GM21786 (cell line): ENCODE measurements around the gene STAM2.
A peak's percentile ranks its signal among the peaks of the same experiment; 100 is the strongest.

Source experiments
- ATAC-seq: cut with Tn5 transposase; IDR thresholded peaks from one replicate; pipeline ENCODE4 v1.9.1; 2021; ENCODE audit not compliant: unreplicated experiment

Gene STAM2

DNA sequence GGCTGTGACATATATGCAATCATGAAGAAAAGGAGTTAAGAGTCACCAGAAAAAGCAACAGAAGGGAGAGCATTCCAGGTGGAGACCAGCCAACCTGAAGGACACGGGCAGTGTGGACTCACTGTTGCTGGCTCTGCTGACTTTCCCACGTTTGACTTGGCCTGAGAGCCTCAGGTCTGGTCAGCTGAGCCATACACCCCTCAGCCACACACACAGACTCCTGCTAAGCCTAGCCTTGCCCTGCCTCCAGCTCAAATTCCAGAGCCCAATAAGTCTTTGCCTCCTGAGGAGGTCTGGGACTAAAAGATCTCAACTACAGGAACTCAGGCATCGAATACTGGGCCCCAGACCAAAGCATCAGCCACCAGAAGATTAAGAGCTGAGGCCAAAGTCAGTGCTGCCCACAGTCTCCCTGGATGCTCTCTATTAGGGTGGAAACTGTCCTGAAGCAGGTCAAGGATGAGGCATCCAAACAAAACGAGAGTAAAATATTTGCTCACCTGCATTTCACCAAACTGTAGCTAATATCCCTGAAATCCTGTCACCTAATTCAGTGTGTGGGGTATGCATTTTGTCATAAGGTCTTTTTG, 100.0 kb downstream of the STAM2 start:
- no peak for ATAC-seq

DNA sequence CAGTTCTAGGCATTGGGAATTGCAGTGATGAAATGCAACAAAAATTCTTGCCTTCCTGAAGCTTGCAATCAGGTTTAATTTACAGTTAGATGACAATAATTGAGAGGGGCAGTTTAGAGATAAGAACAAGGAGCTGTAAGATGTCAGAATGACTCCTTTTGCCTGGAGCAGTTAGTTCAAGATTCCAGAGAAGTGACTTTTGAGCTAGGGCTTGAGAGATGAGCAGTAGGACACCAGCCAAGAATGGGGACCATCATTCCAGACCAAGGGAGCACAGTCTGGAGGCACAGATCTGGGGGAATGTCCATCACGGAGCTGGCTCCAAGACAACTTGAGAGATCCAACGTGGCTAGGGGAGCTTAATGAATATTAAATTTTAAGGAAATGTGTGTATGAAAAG, 103.6 kb downstream of the STAM2 start:
- no peak for ATAC-seq

DNA sequence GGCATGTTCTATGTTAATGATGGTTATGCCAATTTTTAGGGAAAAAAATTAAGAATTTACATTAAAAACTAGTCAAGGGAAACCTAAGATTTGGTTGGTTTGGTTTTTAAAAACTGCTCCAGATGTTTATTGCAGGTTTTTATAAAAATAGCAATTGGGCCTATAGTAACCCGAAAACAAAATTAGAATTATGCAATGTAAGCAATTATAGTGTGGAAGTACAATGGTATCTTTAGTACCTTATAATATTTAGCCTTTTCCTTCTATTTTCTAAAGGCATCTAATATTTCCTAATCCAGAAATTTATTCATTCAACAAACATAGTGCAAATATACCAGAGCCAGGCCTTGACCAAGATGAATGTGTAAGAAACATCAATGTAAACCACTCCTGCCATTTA, 104.0 kb downstream of the STAM2 start:
- no peak for ATAC-seq

DNA sequence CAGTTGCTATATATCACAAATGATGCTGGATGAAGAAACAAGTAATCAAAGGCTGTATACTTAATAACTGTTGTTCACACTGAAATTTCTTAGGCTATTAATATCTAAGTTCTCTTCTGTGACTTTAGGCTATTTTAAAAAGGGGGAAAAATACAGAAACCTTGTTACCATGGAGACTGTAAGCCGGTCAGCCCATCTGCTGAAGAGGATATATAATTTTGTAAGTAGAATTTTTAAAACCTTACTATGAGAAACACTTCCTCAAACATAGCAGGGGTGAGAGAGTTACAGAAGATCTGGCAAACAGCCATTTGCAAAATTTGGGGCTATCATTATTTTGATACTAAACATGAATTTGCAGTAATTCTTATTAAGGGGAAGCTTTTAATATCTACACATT, 104.5 kb downstream of the STAM2 start:
- peak; percentile 63 for ATAC-seq

DNA sequence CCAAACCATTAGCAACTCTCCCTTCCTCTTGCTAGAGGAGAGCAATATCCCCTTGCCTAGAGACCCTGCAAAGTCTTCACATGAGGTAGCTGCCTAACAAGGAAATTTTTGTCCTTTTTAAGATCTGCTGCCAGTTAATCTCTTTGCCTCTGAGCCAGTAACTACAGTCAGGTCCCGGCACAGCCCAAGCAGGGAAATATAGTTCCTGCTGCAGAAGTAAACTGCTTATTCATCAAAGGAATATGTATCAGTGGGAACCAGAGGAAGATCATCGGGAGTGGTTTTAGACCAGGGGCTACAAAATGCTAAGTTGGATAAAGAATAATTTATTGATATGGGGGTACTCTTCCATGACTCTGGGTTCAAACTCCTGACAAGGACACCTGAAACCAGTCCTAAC, 107.3 kb downstream of the STAM2 start:
- no peak for ATAC-seq

DNA sequence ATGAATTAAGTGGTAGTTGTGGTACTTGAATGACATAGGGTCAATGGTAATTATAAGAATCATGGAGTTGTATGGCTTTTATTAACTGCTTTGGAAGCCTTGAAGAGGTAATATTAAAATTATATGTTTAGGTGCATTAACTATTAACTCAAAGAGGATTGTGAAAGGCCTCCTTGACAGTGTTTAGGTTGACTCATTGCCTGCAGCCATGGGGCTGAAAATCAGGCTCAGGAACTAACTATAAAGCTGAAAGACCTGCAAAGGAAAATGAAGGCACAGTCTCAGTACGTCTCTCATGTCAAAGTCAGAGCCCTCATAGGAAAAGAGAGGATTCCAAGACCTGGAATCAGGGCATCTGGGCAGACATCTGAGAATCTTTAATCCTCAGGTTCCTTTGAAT, 107.7 kb downstream of the STAM2 start:
- ATAC-seq, result no peak
